GM19395 (cell line): ENCODE results near the gene KHDC4.

Experiments
- ATAC-seq: cut with Tn5 transposase; IDR thresholded peaks from one replicate; pipeline ENCODE4 v1.9.1; 2021; ENCODE audit warnings: mild to moderate bottlenecking, moderate library complexity; ENCODE audit not compliant: unreplicated experiment

The KHDC4 gene

GRCh38 chr1:155877945-155878344 lies 56.3 kb downstream of the KHDC4 start:
- ATAC-seq: no peak

- no peak for ATAC-seq
Observed at GRCh38 chr1:155873860-155874259, 60.4 kb downstream of the KHDC4 start.

GRCh38 chr1:155872527-155872926 lies 61.7 kb downstream of the KHDC4 start:
- ATAC-seq: no peak

GRCh38 chr1:155871390-155871789 lies 62.8 kb downstream of the KHDC4 start:
- no peak for ATAC-seq

GRCh38 chr1:155867766-155868165 lies 66.4 kb downstream of the KHDC4 start:
- no peak for ATAC-seq

GRCh38 chr1:155864393-155864792 lies 69.8 kb downstream of the KHDC4 start:
- ATAC-seq: no peak
